PC-9 (cell line): Measurements from ENCODE around the gene PRR14. TPM values are rescaled to one million over a fixed set of nuclear protein-coding genes. Genes with fewer than 3 reads are reported as not detected.

Experiments
- BruUV-seq: library from RNA; stranded (reverse); fragments of 400-500 nt; replicated peaks from 2 replicates; lab custom pipeline; 2021; lab: Mats Ljungman, UMichigan
- CTCF ChIA-PET: fragments of 300-600 bp; sonication (Branson Sonifier 250); formaldehyde crosslinking; loops from one replicate; lab custom pipeline; 2022; ENCODE audit warnings: antibody characterized with exemption; lab: Charles Lee
- POLR2A ChIA-PET: fragments of 300-600 bp; sonication (Branson Sonifier 250); formaldehyde crosslinking; loops from one replicate; lab custom pipeline; 2022; ENCODE audit warnings: antibody characterized with exemption; ENCODE audit not compliant: unreplicated experiment; lab: Charles Lee
- DNase-seq, 2 experiments: peaks; one replicate each; pipeline versions ENCODE4 v3.0.0 to v3.0.0-alpha.2; 2015 to 2022; ENCODE audit warnings: mixed read lengths in 1 of 2
- H2AFZ ChIP-seq: fragments of 200-600 bp; sonication (generic); 2 replicates; pipeline ENCODE4 v1.8.1; 2017; ENCODE audit warnings: antibody characterized with exemption
- H3F3A ChIP-seq: fragments of 200-600 bp; sonication (generic); 2 replicates; pipeline ENCODE4 v1.8.1; 2017; ENCODE audit warnings: antibody characterized with exemption, mild to moderate bottlenecking, low read depth; ENCODE audit not compliant: insufficient read depth
- H3K27ac ChIP-seq: fragments of 200-600 bp; sonication (generic); 2 replicates; pipeline ENCODE4 v1.6.1; 2016; ENCODE audit warnings: mixed run types
- H3K27me3 ChIP-seq: fragments of 200-600 bp; sonication (generic); 2 replicates; pipeline ENCODE4 v1.6.1; 2016; ENCODE audit warnings: low read depth, mixed run types; ENCODE audit not compliant: insufficient read depth
- H3K36me3 ChIP-seq: fragments of 200-600 bp; sonication (generic); 2 replicates; pipeline ENCODE4 v1.6.1; 2016; ENCODE audit warnings: low read depth, mixed run types
- H3K4me1 ChIP-seq: fragments of 200-600 bp; sonication (generic); replicated peaks from 2 replicates; pipeline ENCODE4 v1.6.1; 2016; ENCODE audit warnings: mixed run types; ENCODE audit not compliant: insufficient read depth
- H3K4me2 ChIP-seq: fragments of 200-600 bp; sonication (generic); 2 replicates; pipeline ENCODE4 v1.6.1; 2017; ENCODE audit warnings: mixed run types
- H3K4me3 ChIP-seq: fragments of 200-600 bp; sonication (generic); 2 replicates; pipeline ENCODE4 v1.6.1; 2016; ENCODE audit warnings: mixed run types
- H3K79me2 ChIP-seq: fragments of 200-600 bp; sonication (generic); 2 replicates; pipeline ENCODE4 v1.6.1; 2017; ENCODE audit warnings: low read depth, mixed run types
- H3K9me2 ChIP-seq: fragments of 200-600 bp; sonication (generic); 2 replicates; pipeline ENCODE4 v1.8.1; 2017; ENCODE audit warnings: mild to moderate bottlenecking; ENCODE audit not compliant: insufficient read depth
- H3K9me3 ChIP-seq: fragments of 200-600 bp; sonication (generic); 2 replicates; pipeline ENCODE4 v1.8.1; 2016; ENCODE audit warnings: low read depth; ENCODE audit not compliant: insufficient read depth
- H4K20me1 ChIP-seq: fragments of 200-600 bp; sonication (generic); 2 replicates; pipeline ENCODE4 v1.8.1; 2017; ENCODE audit not compliant: insufficient read depth
- EZH2 ChIP-seq: fragments of 200-600 bp; sonication (generic); IDR thresholded peaks from 2 replicates; pipeline ENCODE4 v1.8.0; 2017; ENCODE audit warnings: antibody characterized with exemption, low read depth
- intact Hi-C: fragments of 100-400 bp; cut with micrococcal nuclease; formaldehyde crosslinking; loops from one replicate; pipeline ENCODE4 v1.10.0; 2022; ENCODE audit not compliant: unreplicated experiment
- total RNA-seq: library from RNA; stranded (reverse); gene quantifications from 2 replicates; pipeline ENCODE4 v1.2.3, GENCODE V29; 2021
- TF ChIP-seq, protein P1 (sequence below): fragments of 200-600 bp; sonication (generic); conservative IDR thresholded peaks from 2 replicates; pipeline ENCODE4 v1.6.1; 2017; ENCODE audit warnings: mixed run types, antibody characterized with exemption, mild to moderate bottlenecking, moderate library complexity

Gene PRR14
- total RNA-seq, 1 experiment from 2014 or later: 67.3 TPM

DNA sequence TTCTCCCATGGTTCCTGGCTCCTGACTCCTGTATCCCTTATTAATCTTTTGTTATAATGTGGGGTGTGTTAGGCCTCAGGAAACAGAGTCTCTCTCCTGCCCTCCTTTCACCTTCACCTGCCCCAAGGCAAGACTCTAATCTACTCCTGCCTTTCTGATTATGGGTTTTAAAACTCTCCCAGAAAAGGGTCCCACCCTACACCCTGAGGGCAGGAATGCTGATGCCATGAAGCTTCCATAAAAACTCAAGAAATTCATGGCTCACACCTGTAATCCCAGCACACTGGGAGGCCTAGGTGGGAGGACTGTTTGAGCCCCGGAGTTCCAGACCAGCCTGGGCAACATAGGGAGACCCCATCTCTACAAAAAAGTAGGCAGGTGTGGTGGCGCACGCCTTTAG, 29.6 kb downstream of the PRR14 start:
- H3K27ac ChIP-seq: no peak overlapping the region
- H4K20me1 ChIP-seq: no peaks in the 10 kb centered on the region
- H3F3A ChIP-seq: no peaks in the 10 kb centered on the region
- H3K79me2 ChIP-seq: no peaks in the 10 kb centered on the region
- no peaks in the 10 kb centered on the region for H3K9me2 ChIP-seq
- no peaks in the 10 kb centered on the region for H3K36me3 ChIP-seq
- intact Hi-C loops: no loop called here
- H3K4me2 ChIP-seq: no peak overlapping the region
- CTCF ChIA-PET: interaction anchor here (0.6 kb wide), 1 partner anchor 640 kb away, joined by 6 read pairs; no protein-coding TSS in a partner anchor
- H3K4me3 ChIP-seq: no peak overlapping the region
- TF ChIP-seq, protein P1, sequence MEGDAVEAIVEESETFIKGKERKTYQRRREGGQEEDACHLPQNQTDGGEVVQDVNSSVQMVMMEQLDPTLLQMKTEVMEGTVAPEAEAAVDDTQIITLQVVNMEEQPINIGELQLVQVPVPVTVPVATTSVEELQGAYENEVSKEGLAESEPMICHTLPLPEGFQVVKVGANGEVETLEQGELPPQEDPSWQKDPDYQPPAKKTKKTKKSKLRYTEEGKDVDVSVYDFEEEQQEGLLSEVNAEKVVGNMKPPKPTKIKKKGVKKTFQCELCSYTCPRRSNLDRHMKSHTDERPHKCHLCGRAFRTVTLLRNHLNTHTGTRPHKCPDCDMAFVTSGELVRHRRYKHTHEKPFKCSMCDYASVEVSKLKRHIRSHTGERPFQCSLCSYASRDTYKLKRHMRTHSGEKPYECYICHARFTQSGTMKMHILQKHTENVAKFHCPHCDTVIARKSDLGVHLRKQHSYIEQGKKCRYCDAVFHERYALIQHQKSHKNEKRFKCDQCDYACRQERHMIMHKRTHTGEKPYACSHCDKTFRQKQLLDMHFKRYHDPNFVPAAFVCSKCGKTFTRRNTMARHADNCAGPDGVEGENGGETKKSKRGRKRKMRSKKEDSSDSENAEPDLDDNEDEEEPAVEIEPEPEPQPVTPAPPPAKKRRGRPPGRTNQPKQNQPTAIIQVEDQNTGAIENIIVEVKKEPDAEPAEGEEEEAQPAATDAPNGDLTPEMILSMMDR: no peak
- TF ChIP-seq EZH2: no peak
- POLR2A ChIA-PET: no interaction called here
- H3K27me3 ChIP-seq: no peaks in the 10 kb centered on the region
- no peaks in the 10 kb centered on the region for H3K9me3 ChIP-seq
- no peak overlapping the region for H2AFZ ChIP-seq
- no peaks in the 10 kb centered on the region for H3K4me1 ChIP-seq
- DNase-seq: no peak
- no TSS peak for BruUV-seq

DNA sequence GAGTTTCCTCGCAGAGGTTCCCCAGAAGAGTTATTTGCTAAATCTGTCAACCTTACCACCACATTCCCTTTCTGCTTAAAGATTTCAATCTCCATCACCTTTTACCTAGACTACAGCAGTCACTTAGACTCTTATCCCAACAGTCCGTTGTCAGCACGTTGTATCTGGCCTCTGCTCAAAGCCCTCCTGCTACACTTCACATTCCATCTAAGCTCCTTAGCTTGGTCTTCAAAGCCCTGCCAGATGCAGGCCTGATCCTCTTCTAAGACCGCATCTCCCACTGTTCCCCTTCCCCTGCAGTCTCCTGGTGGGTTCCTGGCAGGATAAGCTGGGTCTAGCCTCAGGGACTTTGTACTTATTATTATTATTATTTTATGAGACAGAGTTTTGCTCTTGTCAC, 37.9 kb downstream of the PRR14 start:
- Histone ChIP-seq H3K79me2 (no peaks in the 10 kb centered on the region), H3K27me3 (no peaks in the 10 kb centered on the region), H3K4me2 (no peak overlapping the region), H3K27ac (no peak overlapping the region), H3K4me3 (no peak overlapping the region), H3K36me3 (no peaks in the 10 kb centered on the region), H3F3A (peaks cover 10% of the 10 kb centered on the region; the same call in 1 of the 2 replicates), H2AFZ (no peak overlapping the region), H3K4me1 (no peaks in the 10 kb centered on the region), H4K20me1 (no peaks in the 10 kb centered on the region), H3K9me3 (no peaks in the 10 kb centered on the region), H3K9me2 (no peaks in the 10 kb centered on the region)
- intact Hi-C loops: no loop called here
- no TSS peak for BruUV-seq
- CTCF ChIA-PET: no interaction called here
- no peak for DNase-seq
- POLR2A ChIA-PET: interaction anchor here (0.5 kb wide), 1 partner anchor 164 kb away, joined by 5 read pairs; no protein-coding TSS in a partner anchor
- TF ChIP-seq, protein P1: no peak
- TF ChIP-seq EZH2: no peak

- BruUV-seq: no TSS peak
- Histone ChIP-seq H3K4me3 (no peak overlapping the region), H3K27me3 (no peaks in the 10 kb centered on the region), H4K20me1 (no peaks in the 10 kb centered on the region), H3K27ac (no peak overlapping the region), H3K79me2 (no peaks in the 10 kb centered on the region), H3K4me2 (no peak overlapping the region), H3K4me1 (peaks cover 1% of the 10 kb centered on the region; the same call in 1 of the 2 replicates), H2AFZ (no peak overlapping the region), H3F3A (peaks cover 10% of the 10 kb centered on the region; the same call in 1 of the 2 replicates), H3K9me3 (no peaks in the 10 kb centered on the region), H3K9me2 (no peaks in the 10 kb centered on the region), H3K36me3 (no peaks in the 10 kb centered on the region)
- TF ChIP-seq, protein P1: no peak
- no peak for TF ChIP-seq EZH2
- DNase-seq: no peak
- CTCF ChIA-PET: no interaction called here
- POLR2A ChIA-PET: no interaction called here
- intact Hi-C loops: no loop called here
Measured at GRCh38 chr16:30691907-30692306, 41.1 kb downstream of the PRR14 start.
